Gastrocnemius medialis (tissue), 4 donors: Measurements from ENCODE around the gene SORD.
"Not testable (repeated sequence)": the region's sequence is repeated elsewhere in the genome, so short reads cannot be mapped to it uniquely, and the experiment has no call there.

ENCODE experiments used
- CTCF ChIP-seq, 5 experiments: fragments of 450-650 bp in 3 of 5; fragments of 200-600 bp in 2 of 5; sonication (generic) in 2 of 5; IDR thresholded peaks in 4 of 5; conservative IDR thresholded peaks in 1 of 5; 1 replicate in 4 of 5; 2 replicates in 1 of 5; pipeline ENCODE4 v1.5.1; 2016 to 2019; ENCODE audit warnings: antibody characterized with exemption in 5 of 5, mild to moderate bottlenecking in 3 of 5, moderate library complexity in 3 of 5
- POLR2A ChIP-seq, 2 donors: fragments of 450-650 bp; IDR thresholded peaks; one replicate each; pipeline ENCODE4 v1.6.1; 2017; ENCODE audit warnings: antibody characterized with exemption in 2 of 2, mild to moderate bottlenecking in 2 of 2, moderate library complexity in 2 of 2

- not testable (repeated sequence) for TF ChIP-seq CTCF (IDR thresholded peaks at IDR 0.05 in 4 of 5, conservative IDR thresholded peaks at IDR 0.05 in 1 of 5); POLR2A (IDR thresholded peaks at IDR 0.05)
Measured at GRCh38 chr15:45080593-45080992, 57.6 kb downstream of the SORD start.
